ENCODE data around the gene INTS14.

Gene INTS14

DNA sequence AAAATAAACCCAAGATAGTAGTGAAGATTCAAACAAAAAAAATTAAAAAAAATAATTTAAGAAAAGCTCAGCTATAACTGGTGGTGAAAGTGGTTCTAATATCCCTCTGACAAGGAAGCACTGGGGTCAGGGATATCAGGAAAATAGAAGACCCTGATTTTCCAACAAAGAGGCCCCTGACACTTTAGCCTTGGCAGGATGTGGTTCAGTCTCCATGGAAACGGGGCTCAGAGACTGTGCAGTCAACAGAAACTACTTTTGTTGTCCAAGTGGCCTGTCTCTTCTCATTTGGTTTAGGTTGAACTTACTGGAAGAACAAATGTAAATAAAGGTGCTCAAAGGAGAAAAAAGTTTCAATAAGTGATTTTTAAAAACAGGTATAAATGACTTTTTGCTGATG lies 27.2 kb downstream of the INTS14 start:
- H3K4me3 ChIP-seq (ENCODE audit: low read depth, low read length) = no peak overlapping the region
- DNase-seq (ENCODE audit: low read depth, low spot score) = no peak
- TF ChIP-seq, protein P1, sequence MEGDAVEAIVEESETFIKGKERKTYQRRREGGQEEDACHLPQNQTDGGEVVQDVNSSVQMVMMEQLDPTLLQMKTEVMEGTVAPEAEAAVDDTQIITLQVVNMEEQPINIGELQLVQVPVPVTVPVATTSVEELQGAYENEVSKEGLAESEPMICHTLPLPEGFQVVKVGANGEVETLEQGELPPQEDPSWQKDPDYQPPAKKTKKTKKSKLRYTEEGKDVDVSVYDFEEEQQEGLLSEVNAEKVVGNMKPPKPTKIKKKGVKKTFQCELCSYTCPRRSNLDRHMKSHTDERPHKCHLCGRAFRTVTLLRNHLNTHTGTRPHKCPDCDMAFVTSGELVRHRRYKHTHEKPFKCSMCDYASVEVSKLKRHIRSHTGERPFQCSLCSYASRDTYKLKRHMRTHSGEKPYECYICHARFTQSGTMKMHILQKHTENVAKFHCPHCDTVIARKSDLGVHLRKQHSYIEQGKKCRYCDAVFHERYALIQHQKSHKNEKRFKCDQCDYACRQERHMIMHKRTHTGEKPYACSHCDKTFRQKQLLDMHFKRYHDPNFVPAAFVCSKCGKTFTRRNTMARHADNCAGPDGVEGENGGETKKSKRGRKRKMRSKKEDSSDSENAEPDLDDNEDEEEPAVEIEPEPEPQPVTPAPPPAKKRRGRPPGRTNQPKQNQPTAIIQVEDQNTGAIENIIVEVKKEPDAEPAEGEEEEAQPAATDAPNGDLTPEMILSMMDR (IDR thresholded peaks at IDR 0.05; ENCODE audit: insufficient read depth, low read length, missing control alignments) = no peak
- ChIA-PET POLR2A (no interaction called here), CTCF (interaction anchor here (1.5 kb wide), 1 partner anchor 15 kb away, joined by 4 read pairs; no protein-coding TSS in a partner anchor)

DNA sequence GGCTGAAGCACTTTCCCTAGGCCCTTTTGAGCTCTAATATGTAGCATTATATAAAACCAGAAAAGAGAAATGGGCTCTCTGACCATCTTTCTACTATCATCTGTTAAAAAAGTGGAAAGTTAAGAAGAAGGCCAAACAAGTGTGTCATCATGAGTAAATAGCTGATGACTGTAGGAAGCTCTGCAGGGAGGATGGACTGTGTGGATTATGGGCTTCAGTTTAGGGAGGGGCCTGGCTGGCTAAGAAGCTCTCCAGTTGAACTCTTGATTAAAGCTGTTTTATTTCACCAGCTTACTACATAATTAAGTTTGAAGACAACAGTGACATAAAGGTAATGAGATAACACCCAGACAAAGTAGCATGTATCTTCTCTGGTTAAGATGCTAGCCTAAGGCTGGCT lies 30.6 kb downstream of the INTS14 start:
- TF ChIP-seq, protein P1 (IDR thresholded peaks at IDR 0.05; ENCODE audit: insufficient read depth, low read length, missing control alignments) = no peak
- ChIA-PET POLR2A (interaction anchor here (1.3 kb wide), 1 partner anchor 31 kb away, joined by 4 read pairs; no protein-coding TSS in a partner anchor), CTCF (interaction anchor here (1.0 to 1.4 kb wide), 4 partner anchors 11 to 179 kb away, joined by 3 to 6 read pairs (median 4); no protein-coding TSS in a partner anchor)
- DNase-seq (ENCODE audit: low read depth, low spot score) = peak; percentile 24
- no peak overlapping the region for H3K4me3 ChIP-seq (ENCODE audit: low read depth, low read length)

DNA sequence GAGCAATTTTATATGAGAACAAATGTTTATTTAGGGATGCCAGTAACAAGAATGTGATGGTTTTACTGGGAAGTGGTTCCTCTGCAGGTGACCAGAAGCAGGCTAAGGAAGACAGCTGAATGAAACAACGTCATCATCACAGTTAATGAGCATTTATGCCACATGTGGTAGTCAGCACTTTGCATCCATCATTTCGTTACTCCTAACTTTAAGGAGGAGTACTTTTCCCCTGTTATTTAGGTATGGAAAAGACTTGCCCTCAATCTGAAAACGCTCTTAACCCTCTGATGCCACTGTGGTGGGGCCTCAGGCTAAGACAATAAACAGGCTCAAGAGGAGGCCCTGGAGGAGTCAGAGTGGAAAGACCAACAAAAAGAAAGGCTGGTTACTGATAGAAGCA lies 31.2 kb downstream of the INTS14 start:
- DNase-seq (ENCODE audit: low read depth, low spot score) = no peak
- TF ChIP-seq, protein P1 (IDR thresholded peaks at IDR 0.05; ENCODE audit: insufficient read depth, low read length, missing control alignments) = no peak
- POLR2A ChIA-PET = interaction anchor here (1.3 kb wide), 1 partner anchor 32 kb away, joined by 4 read pairs; no protein-coding TSS in a partner anchor
- CTCF ChIA-PET = interaction anchor here (1.0 to 1.4 kb wide), 3 partner anchors 12 to 178 kb away, joined by 3 to 5 read pairs (median 3); no protein-coding TSS in a partner anchor
- H3K4me3 ChIP-seq (ENCODE audit: low read depth, low read length) = no peak overlapping the region

DNA sequence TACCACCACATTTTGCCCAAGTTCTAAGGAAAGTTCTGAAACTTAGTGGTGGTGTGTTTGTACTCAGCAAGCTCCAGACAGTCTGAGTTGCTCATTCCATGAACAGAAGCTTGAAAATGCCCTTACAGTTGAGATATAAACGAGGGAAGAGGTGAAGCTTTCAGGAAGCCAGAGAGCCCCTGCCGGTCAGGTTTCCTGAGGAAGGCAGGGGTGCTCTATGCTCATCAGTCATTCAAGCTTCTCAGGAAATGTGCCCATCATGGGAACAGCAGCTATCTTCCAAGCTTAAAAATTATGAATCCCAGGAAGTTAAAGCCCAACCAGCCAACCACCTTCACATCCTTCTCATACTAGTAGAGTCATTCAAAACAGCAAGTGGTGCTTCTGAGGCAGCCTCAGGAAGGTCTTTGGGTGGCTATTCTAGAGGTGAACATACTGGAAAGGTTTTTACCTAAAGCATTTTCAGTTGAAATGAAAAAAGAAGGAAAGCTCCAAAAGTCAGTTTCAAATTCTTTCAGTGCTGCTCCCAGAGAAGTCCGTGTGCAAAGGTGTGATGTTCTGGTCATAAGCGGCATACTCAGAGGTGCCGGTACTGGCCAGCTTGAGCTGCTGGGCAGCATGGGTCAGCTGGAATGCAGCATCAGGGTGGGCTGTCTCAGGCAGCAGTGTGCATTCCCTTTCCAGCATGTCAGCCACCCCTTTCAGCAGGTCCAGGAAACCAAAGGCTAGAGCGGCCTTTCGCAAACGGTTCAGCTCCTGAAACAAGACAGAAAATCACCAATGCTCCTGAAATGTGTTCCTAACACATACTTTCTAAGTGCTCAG lies 31.8 kb downstream of the INTS14 start:
- TF ChIP-seq, protein P1 (IDR thresholded peaks at IDR 0.05; ENCODE audit: insufficient read depth, low read length, missing control alignments) = no peak
- CTCF ChIA-PET = interaction anchor here (1.0 to 1.4 kb wide), 3 partner anchors 12 to 178 kb away, joined by 3 to 5 read pairs (median 3); no protein-coding TSS in a partner anchor
- POLR2A ChIA-PET = interaction anchor here (1.1 kb wide), 1 partner anchor 32 kb away, joined by 4 read pairs; the partner anchor contains the start of gene INTS14
- H3K4me3 ChIP-seq (ENCODE audit: low read depth, low read length) = no peak overlapping the region
- DNase-seq (ENCODE audit: low read depth, low spot score) = no peak

DNA sequence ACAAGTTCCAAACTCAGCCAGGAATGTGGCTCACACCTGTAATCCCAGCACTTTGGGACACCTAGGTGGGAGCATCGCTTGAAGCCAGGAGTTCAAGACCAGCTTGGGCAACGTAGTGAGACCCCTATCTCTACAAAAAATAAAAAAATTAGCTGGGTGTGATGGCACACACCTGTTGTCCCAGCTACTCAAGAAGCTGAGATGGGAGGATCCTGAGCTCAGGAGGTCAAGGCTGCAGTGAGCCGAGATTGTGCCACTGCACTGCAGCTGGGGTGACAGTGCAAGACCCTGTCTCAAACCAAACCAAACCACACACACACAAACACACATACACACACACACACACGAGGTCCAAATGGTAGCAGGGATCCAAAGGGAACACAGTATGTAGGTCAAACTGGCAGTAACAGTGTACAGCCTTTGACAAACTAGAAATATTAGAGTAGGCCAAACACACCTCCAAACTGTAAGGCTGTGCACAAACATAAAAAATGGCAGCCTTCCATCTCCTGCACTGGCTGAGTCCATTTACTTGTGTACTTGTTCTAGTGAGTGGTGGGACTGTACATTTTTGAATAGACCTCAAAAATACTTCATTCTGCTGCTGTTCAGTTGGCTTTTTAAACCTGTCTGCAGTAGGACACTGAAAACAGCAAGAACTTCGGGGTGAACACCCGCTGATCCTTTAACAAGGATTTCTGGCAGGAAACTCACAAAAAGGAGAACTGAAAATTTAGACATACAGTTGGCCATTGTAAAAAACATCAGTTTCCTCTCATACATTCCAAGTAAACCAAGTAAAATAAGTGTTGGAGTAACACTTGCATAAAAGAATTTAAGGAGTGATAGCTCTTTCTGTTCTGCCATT lies 33.6 kb downstream of the INTS14 start:
- ChIA-PET POLR2A (interaction anchor here (1.3 kb wide), 1 partner anchor 272 kb away, joined by 3 read pairs; no protein-coding TSS in a partner anchor), CTCF (interaction anchor here (1.5 kb wide), 1 partner anchor 177 kb away, joined by 4 read pairs; no protein-coding TSS in a partner anchor)
- DNase-seq (ENCODE audit: low read depth, low spot score) = no peak
- TF ChIP-seq, protein P1 (IDR thresholded peaks at IDR 0.05; ENCODE audit: insufficient read depth, low read length, missing control alignments) = no peak
- H3K4me3 ChIP-seq (ENCODE audit: low read depth, low read length) = no peak overlapping the region

All from AG04449 (cell line).